Femur (tissue), 1 donor: ENCODE data around the gene GNAI3.
A peak's percentile ranks its signal among the peaks of the same experiment; 100 is the strongest.

ENCODE experiments used
- DNase-seq: peaks from one replicate; pipeline ENCODE4 v3.0.0-alpha.2; 2017

The GNAI3 gene

DNA sequence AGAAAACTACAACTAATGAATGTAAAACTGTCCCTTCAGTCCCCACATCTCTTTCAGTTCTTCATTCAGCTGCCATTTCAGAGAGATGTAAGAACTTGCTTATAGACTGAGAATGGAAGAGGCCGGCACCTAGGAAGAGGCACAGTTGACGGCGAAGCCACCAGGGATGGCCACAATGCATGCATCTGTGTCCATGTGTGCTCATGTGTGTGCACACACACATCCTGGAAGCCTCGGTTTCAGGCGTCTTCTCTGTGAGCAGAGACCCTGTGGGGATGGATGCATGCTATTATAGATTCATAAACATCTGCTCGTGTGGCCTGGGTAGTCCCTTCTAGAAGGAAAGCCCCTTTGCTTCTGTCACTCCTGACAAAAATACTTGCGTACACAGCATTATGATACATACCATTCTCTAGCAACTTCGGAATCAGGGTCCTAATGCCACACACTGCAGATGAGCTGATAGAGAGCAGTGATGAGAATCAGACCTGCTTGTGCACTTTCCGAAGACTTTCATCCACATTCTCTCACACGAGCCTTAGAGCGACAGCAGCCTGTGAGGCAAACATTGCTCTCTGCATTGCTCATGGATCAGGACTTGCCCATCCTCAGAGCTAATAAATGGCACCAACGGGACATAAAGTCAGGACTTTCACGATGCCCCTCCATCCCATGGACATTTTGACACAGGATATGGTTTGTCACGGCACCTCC lies 21.2 kb upstream of the GNAI3 start:
- DNase-seq = no peak

DNA sequence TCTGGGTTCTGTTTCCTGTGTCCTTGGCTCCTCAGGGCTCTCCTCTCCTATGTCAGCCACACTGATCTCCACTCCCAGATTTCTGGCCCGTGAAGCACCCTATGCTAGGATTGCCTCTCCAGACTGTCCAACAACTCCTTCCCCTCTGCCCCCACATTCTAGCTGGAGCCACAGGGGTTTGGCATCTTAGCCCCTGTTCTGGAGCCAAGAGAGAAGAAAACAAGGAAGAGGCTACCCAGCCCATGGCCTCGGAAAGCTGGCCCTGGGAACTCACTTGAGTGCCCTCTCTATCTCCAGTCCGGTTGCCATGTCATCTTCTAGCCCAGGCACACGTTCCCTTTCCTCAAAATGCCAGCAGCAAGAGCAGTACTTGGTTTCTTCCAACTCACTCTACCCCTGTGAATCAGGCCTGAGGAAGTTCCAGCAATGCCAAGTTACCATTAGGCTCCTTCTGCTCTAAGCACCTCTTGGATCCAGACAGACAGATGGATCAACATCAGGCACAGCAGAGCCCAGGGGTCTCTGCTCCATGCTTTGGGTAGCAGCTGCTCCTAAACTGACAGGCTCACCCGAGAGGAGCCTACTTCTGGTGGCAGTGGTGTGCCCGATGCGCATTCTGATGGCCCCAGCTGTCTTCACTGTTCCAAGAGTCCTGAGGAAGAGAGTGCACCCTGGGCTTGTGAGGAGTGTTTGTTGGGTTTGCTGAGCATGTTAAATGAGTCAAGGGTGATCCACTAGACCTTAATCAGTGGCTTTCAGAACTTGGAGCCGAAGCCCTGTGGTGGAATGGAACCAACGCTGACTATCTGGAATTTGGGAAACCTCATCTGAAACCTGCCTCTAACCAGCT lies 20.3 kb upstream of the GNAI3 start:
- no peak for DNase-seq

DNA sequence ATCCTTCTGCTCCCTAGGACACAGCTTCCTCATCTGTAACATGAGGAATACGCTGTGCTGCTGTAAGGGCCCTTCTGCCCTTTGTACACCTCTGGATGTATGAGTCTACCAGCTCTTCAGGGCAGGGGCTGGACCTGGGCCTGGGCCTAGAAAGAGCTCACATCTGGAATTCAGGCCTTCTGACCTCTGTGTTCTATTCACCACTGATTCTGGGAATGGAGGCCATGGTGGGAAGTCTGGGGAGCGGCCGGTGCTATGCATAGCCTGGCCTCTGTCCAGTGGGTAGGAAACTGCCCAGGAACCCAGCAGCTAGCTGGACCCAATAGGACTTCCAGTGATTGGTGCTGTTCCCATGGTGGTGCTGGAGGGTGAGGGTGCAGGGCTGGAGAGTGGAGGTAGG lies 19.7 kb upstream of the GNAI3 start:
- DNase-seq = no peak

DNA sequence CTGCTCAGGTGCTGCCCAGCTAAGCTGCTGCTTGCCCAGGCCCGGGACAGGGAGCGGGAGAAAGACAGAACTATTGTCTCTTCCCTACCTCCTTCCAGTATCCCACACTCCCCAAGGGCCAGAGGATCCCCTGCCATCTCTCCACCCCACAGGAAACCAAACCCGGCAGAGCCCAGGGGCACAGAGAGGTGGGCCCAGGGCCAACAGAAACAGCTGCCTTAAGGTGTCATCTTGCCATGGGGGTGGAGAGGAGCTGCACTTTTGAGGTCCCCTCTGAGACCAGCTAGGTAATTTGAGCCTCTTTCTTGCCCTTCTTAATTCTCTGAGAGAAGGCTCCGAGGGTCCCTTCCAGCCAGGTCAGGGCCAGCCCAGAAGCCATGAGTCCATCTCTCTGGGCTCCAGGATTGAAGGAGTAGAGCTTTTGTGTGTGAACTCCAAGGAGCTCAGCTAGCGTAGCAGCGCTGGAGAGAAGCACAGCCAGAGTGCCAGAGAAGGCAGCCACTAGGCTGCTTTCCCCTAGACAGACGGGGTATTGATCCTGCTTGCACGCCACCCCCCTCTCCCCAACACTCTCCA lies 18.4 kb upstream of the GNAI3 start:
- DNase-seq = peak; percentile 76

DNA sequence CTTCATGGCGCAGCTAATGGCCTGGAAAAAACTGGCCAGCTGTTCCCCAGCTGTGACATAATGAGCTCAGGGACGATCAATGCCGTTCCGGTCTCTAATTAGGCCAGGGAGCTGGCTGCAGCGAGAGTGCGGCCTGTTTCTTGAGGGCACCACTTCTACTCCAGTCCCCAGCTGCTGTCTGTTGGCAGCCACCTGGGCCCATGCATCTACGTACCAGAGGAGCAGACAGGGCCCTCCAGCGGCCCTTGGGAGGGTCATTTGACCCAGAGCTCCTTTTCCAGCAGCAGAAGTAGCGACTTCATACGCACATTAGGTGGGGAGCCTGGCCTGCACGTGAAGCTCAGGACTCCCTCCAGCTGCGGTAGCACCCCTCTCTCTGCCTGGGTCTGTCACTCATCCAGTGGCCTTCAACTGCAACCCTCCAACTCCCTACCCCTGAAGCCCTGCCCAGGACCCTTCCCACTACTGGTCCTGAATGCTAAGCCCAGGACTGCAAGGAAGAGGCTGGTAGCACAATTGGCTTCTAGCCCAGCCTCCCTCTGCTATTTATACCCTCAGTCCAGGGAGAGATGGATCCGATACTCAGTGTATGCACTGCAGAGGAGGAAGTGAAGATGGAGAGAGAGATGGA lies 17.8 kb upstream of the GNAI3 start:
- DNase-seq = peak; percentile 76

DNA sequence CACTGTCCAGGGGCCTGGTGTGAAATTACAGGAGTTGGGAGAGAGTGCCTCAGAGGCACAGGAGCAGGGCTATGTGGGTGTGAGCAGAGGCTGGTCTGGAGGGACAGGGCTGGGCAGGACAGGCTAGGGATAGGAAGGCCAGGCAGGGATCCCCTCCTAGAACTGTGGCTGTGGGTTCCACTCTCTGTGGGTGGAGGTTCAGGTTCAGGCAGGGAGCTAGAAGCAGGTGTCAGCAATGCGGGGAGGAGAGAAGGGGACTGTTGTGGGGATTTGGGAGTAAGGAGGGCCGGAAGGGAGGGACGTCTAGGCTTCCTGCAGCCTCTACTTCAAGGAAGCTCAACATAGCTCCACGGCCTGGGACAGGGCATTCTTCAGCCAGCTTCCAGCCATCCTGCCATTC lies 17.0 kb upstream of the GNAI3 start:
- DNase-seq = no peak

DNA sequence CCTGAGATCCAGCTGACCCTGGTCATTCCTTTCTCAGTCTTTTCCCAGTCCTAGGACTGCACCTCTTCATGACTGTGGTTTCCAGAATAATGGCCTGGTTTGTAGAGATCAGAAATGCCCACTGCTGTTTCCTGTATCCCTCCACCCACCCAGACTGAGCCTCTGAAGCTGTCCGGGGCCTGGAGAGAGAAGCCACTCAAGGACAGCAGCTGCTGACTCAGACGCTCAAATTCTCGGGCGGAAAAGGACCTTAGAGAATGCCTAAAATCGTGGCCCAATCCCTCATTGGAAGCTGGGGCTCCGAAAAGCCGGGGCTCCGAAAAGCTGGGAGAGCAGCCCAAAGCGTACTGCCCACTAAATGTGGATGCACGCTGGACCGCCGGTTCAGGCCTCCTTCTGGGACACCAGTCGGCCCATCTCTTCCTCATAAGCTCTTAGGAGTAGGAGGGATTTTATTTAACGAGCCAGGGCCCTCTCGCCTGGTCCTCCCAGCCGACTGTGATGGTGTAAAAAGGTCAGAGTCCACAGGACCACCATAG lies 16.5 kb upstream of the GNAI3 start:
- no peak for DNase-seq

DNA sequence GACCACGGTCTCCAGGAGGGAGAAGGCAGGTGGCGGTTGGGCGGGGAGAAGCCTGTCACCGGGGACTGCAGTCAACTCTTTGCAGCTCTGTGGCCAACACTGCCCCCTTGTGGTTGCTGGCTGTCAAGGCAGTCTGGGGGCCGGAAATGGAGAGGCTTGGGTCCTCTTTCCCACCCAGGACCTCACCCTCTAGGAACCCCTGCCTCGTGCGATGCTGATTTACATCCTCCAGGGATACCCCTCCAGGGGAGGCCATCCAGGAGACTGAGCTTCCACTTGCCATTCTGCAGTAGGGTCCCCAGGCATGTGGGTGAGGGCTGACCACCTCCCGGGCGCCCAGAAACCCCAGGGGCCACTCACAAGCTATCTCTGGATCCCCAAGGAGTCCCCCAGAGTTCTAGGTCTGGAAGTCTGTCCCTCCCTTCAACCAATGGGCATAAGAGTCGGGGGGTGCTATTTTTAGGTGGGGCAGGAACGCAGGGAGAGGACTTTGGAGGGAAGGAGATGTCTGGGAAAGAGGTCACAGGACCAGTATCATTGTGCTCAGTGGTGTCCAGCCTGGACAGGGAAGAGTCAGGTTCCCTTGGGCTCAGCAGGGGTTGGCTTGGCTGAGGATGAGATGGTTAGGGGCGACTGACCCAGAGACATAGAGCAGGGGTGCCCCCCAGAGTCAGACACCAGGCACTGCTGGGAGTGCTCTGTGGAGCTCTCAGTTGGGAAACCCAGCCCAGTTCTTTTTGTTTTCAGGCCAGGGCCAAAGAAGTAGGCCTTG lies 15.9 kb upstream of the GNAI3 start:
- DNase-seq = peak; percentile 90

DNA sequence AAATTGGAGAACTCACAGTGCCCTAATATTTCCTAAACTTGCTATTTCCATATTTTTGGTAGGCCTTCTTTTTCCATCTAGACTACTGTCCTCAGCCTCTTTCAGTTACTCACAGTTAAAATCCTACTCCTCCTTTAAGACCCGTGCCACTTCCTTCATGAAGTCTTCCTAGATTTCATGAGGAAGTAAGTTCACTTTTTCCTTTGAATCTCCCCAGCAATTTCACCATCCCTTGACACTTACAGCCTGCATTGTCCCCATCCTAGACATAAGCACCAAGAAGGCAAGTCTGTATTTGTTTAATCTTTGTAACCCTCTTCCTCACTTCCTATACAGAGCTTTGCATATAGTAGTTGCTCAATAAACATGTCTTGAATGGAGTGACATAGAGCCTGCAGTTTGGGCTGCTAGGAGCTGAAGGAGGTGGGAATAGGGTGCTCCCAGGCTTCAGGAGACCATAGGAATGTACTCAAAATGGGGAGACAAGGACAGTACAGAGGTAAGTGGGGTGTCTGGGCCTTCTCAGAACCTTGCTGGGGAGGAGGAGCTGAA lies 14.0 kb upstream of the GNAI3 start:
- DNase-seq = no peak

DNA sequence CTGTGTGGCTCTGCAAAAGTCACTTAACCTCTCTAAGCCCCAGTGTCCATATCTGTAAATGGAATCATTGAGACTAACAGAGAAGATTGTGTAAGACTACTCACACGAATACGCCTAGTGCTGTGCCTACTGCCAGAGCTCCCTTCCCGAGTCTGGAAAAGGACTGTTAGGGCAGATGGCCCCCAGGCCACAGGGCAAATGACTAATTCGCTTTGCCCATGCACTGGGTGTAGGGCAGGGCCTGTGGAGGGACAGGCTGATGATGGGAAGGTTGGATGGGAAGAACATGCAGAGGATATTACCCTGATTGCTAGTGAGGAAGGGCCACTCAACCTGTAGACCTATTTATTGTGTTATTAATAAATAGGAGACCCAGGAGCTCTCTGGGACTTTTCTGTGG lies 12.9 kb upstream of the GNAI3 start:
- no peak for DNase-seq

DNA sequence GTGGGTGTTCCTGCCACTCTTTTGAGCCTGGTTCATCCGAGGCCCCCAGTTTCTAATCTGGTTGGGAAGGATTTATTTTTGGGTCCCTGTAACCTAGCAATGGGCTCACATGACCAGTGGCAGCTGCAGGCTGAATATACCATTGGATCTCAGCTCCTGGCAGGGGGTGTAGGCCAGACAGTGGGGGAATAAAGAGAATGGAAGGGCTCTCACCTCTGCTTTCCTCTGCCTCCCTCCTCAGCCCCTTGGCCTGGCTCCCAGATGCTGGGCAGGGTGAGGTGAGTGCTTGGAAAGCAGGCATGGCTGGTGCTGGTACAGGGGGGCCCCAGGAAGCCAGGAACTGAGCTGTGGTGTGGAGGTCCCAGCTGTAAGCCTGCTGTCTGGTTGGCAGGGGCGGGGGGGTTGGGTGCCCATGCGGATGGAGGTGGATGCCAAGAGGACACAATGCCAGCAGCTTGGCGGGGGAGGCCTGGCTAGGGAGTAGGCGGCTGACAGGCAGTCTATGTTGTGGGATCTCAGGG lies 12.4 kb upstream of the GNAI3 start:
- peak; percentile 65 for DNase-seq

DNA sequence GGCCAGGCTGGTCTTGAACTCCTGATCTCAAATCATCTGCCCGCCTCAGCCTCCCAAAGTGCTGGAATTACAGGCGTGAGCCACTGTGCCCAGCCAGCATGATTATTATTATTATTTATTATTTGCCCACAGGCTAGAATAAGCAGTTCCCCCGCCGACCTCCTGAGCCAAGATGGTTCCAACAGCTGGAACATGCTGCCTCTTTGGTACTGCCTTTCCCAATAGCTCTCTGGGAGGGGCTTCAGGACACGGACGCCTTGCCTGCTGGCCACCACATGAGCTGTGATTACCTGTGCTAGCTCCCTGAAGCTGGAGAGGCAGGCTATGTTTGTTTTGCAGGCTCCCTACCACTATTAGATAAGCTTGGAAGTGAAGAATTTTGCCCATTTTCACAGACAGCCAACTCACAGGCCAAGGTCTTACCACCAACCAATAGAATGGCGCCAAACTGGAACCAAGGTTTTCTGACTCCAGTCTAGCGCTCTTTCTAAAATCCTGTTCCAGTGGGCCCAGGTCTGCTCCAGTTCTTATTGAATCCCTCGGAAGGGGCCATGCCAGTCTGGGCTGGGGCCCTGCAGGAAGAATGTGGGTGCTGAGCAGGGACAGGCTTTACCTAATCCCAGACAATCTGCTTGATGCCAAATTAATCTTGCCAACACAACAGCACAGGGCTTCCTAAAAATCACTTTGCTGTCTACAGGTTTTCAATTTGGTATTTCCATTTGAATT lies 10.8 kb upstream of the GNAI3 start:
- no peak for DNase-seq

DNA sequence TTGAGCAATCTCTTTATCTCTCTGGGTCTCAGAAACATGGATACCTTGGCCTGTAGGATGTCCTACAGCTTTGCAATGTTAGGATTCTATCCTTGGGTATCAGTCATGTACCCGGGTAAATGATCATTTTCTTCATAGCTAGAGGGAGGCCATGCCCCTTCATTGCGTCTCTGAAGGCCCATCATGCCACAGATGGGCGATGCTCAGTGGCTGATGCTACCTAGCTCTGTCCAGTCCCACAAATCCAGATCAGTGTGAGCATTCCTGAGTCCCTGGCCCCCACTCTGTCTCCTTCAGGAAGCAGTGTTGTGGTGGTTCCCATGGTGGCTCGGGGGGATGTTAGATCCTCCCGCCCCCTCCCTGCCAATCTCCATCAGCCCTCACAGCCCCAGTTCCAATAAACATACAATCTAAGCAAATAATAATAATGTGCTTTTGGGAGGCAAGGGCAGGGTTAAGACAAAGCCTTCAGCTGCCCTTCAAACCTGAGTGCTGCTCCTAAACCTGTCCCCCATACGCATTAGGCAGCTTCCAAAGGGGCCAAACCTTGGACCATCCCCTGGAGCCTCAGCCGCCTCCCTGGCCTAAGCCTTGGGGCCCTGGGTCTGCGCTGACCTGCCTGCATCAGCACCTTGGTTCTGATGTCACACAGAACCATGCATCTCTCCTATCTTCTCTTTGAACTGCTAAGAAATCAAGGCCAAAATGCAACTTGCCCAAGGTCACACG lies 9.4 kb upstream of the GNAI3 start:
- DNase-seq = no peak

DNA sequence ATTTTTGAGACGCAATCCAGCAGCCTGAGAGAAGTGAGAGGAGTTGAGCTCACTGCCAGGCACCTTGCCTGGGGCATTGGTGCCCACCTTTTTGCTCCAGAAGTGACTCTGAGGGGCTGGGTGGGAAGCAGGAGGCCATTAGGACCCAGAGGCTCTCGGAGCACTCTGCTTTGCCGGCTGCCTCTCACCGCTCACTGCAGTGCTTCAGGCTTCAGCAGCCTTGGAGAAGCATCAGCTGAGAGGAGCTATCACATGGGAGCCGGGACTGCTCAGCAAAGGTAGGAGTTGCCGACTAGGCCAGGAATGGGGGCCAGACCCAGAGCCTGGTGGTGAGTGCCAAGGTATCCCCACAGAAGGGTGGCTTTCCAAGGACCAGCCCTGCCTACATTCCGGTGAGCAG lies 8.7 kb upstream of the GNAI3 start, which contains the start of gene GPR61:
Gene GPR61, plus strand, starts transcription at position 197 of the 400 bp plus-strand sequence. CDS start 3,151 bp downstream, outside the sequence.
- DNase-seq = no peak

DNA sequence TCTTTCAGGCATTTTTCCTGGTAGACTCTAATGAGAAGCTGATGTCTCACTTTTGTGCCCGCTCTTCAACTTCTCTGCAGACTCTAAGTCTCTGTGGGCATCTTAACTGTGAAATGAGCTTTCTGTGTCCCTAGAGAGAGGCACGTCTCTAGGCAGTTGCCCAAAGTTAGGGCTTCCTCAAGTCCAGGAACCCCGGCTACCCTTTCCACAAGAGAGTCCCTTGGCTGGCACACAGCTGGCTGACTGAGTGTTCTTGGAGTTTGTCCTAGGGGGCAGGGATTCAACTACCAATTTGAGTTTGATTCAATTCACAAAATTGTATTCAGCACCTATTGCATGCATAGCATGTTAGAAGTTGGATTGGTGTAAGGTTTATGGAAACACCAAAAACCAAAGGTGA lies 7.3 kb upstream of the GNAI3 start:
- DNase-seq = no peak

DNA sequence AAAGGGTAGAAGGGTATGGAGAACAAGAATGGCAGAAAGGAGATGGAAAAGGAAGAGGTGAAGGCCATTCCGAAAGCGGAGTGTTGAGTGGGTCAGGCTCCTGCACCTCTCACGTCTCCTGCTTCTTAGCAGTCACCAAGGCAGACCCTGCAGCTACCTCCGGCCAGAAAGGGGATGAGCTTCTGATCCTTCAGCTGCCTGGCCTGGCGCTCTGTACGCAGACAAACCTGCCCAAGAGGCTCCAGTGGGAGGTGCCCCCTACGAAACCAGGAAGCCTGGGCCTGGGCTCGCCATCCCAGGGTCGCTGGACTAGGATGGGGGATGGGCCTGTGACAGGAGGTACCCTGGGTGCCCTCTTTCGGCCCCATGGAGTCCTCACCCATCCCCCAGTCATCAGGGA lies 5.8 kb upstream of the GNAI3 start:
- no peak for DNase-seq

DNA sequence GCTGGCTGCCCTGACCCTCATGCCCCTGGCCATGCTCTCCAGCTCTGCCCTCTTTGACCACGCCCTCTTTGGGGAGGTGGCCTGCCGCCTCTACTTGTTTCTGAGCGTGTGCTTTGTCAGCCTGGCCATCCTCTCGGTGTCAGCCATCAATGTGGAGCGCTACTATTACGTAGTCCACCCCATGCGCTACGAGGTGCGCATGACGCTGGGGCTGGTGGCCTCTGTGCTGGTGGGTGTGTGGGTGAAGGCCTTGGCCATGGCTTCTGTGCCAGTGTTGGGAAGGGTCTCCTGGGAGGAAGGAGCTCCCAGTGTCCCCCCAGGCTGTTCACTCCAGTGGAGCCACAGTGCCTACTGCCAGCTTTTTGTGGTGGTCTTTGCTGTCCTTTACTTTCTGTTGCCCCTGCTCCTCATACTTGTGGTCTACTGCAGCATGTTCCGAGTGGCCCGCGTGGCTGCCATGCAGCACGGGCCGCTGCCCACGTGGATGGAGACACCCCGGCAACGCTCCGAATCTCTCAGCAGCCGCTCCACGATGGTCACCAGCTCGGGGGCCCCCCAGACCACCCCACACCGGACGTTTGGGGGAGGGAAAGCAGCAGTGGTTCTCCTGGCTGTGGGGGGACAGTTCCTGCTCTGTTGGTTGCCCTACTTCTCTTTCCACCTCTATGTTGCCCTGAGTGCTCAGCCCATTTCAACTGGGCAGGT lies 5.0 kb upstream of the GNAI3 start:
- no peak for DNase-seq

DNA sequence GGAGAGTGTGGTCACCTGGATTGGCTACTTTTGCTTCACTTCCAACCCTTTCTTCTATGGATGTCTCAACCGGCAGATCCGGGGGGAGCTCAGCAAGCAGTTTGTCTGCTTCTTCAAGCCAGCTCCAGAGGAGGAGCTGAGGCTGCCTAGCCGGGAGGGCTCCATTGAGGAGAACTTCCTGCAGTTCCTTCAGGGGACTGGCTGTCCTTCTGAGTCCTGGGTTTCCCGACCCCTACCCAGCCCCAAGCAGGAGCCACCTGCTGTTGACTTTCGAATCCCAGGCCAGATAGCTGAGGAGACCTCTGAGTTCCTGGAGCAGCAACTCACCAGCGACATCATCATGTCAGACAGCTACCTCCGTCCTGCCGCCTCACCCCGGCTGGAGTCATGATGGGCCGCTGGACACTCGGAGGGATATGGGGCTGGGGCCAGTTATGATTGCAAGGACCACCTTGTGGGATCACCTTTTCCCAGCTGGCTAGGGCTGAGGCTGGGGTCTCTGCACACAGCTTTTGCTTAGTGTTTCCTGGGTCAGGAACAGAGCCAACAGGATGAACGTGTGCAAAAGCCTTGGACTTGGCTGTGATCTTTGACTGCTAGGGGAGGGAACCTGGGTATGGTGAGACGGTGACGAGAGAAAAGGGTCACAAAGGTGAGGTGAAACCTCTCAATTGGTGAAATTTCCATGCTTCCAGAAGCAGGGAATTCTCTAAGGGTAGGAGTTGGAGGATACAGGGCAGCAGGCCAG lies 4.3 kb upstream of the GNAI3 start:
- DNase-seq = no peak
